Measurements from ENCODE around the gene POLR3GL.

DNA sequence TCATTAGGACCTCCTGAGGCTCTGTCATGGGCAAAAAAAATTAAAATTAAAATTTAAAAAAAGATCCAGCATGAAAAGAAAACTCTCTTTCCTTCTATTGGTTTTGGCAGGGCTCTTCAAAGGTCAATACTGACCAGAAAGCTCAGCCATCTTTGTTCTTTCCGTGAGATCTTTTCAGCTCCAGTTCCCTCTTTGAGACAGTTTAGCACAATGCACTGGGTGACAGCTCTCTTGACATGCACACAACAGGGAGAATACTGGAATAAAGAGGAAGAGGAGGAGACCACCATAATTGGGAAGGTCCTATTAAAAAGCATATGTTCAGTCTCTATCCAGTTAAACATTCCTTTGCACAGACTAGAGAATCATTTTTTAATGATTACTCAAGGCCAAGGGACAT is 13.0 kb upstream of the POLR3GL start:
- TF ChIP-seq, protein P1, sequence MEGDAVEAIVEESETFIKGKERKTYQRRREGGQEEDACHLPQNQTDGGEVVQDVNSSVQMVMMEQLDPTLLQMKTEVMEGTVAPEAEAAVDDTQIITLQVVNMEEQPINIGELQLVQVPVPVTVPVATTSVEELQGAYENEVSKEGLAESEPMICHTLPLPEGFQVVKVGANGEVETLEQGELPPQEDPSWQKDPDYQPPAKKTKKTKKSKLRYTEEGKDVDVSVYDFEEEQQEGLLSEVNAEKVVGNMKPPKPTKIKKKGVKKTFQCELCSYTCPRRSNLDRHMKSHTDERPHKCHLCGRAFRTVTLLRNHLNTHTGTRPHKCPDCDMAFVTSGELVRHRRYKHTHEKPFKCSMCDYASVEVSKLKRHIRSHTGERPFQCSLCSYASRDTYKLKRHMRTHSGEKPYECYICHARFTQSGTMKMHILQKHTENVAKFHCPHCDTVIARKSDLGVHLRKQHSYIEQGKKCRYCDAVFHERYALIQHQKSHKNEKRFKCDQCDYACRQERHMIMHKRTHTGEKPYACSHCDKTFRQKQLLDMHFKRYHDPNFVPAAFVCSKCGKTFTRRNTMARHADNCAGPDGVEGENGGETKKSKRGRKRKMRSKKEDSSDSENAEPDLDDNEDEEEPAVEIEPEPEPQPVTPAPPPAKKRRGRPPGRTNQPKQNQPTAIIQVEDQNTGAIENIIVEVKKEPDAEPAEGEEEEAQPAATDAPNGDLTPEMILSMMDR (IDR thresholded peaks at IDR 0.05) = no peak
- TF ChIP-seq POLR2A (IDR thresholded peaks at IDR 0.05) = no peak

Data from body of pancreas (tissue), 4 donors.